IMR-90 (cell line): Measurements from ENCODE around the gene NDRG4. TPM values are rescaled to one million over a fixed set of nuclear protein-coding genes. Genes with fewer than 3 reads are reported as not detected.

Experiments
- ATAC-seq: fragments of 200-7000 bp; cut with Tn5 transposase; 2 replicates; pipeline ENCODE4 v1.9.1; 2020; ENCODE audit warnings: low read depth, mild to moderate bottlenecking, moderate library complexity
- BruUV-seq: library from RNA; stranded (reverse); fragments of 400-500 nt; replicated peaks from 2 replicates; lab custom pipeline; 2021; lab: Mats Ljungman, UMichigan
- CTCF ChIA-PET: fragments of 300-600 bp; formaldehyde crosslinking; extraction: SDS; loops from one replicate; lab custom pipeline; 2021; ENCODE audit warnings: antibody characterized with exemption; lab: Yijun Ruan, JAX
- POLR2A ChIA-PET: fragments of 300-600 bp; sonication (Branson Sonifier 250); formaldehyde crosslinking; loops from one replicate; lab custom pipeline; 2022; ENCODE audit warnings: antibody characterized with exemption; ENCODE audit not compliant: unreplicated experiment; lab: Charles Lee
- DNase-seq: peaks from one replicate; pipeline ENCODE4 v3.0.0; 2013
- H2AFZ ChIP-seq: replicated peaks from 2 replicates; pipeline ENCODE3; 2013; ENCODE audit warnings: low read length, mild to moderate bottlenecking; ENCODE audit not compliant: poor library complexity
- H2AK5ac ChIP-seq: 2 replicates; pipeline ENCODE4 v1.6.1; 2013; ENCODE audit warnings: low read depth, low read length, inconsistent platforms
- H2AK9ac ChIP-seq: replicated peaks from 2 replicates; pipeline ENCODE3; 2013; ENCODE audit warnings: mild to moderate bottlenecking, low read depth, low read length, moderate library complexity; ENCODE audit not compliant: poor library complexity
- H2BK120ac ChIP-seq: 2 replicates; pipeline ENCODE4 v1.6.1; 2013; ENCODE audit warnings: low read depth, low read length, inconsistent platforms
- H2BK15ac ChIP-seq: 3 replicates; pipeline ENCODE4 v1.6.1; 2013; ENCODE audit warnings: low read depth, low read length, inconsistent platforms
- H2BK20ac ChIP-seq: 2 replicates; pipeline ENCODE4 v1.6.1; 2013; ENCODE audit warnings: low read depth, mild to moderate bottlenecking, inconsistent platforms, low read length, moderate library complexity
- H2BK5ac ChIP-seq: 2 replicates; pipeline ENCODE4 v1.6.1; 2013; ENCODE audit warnings: mild to moderate bottlenecking, low read depth, low read length, inconsistent platforms; ENCODE audit not compliant: poor library complexity, severe bottlenecking
- H3K14ac ChIP-seq: replicated peaks from 2 replicates; pipeline ENCODE4 v1.6.1; 2013; ENCODE audit warnings: low read depth, low read length, inconsistent platforms
- H3K18ac ChIP-seq: 2 replicates; pipeline ENCODE4 v1.6.1; 2013; ENCODE audit warnings: low read depth, low read length, control low read depth
- H3K23ac ChIP-seq: 2 replicates; pipeline ENCODE4 v1.6.1; 2013; ENCODE audit warnings: low read depth, low read length, inconsistent platforms
- H3K27ac ChIP-seq: 2 replicates; pipeline ENCODE4 v1.5.1; 2013; ENCODE audit warnings: mild to moderate bottlenecking, control low read depth, low read length; ENCODE audit not compliant: insufficient read depth
- H3K27me3 ChIP-seq: 2 replicates; pipeline ENCODE4 v1.6.1; 2013; ENCODE audit warnings: low read length; ENCODE audit not compliant: control insufficient read depth, insufficient read depth
- H3K36me3 ChIP-seq: 2 replicates; pipeline ENCODE4 v1.6.1; 2013; ENCODE audit warnings: low read length, mixed read lengths; ENCODE audit not compliant: control insufficient read depth, insufficient read depth
- H3K4ac ChIP-seq: 2 replicates; pipeline ENCODE4 v1.6.1; 2013; ENCODE audit warnings: low read depth, low read length, inconsistent platforms
- H3K4me1 ChIP-seq: 2 replicates; pipeline ENCODE4 v1.6.1; 2013; ENCODE audit warnings: low read length, mixed read lengths; ENCODE audit not compliant: control insufficient read depth, insufficient read depth
- H3K4me2 ChIP-seq: 2 replicates; pipeline ENCODE4 v1.6.1; 2013; ENCODE audit warnings: low read depth, mild to moderate bottlenecking, control low read depth, low read length, moderate library complexity
- H3K4me3 ChIP-seq: 2 replicates; pipeline ENCODE4 v1.5.1; 2013; ENCODE audit warnings: low read depth, mild to moderate bottlenecking, control low read depth, low read length, moderate library complexity; ENCODE audit not compliant: insufficient read depth
- H3K56ac ChIP-seq: 2 replicates; pipeline ENCODE4 v1.6.1; 2013; ENCODE audit warnings: low read length, inconsistent platforms; ENCODE audit not compliant: insufficient read depth; ENCODE audit errors: extremely low read depth
- H3K79me1 ChIP-seq, 2 experiments: 2 replicates each; pipeline ENCODE4 v1.6.1; 2013; ENCODE audit warnings: low read length in 2 of 2, inconsistent platforms in 1 of 2, low read depth in 1 of 2
- H3K9ac ChIP-seq: 2 replicates; pipeline ENCODE4 v1.6.1; 2013; ENCODE audit warnings: low read depth, low read length, control low read depth
- H3K9me1 ChIP-seq: 2 replicates; pipeline ENCODE4 v1.6.1; 2013; ENCODE audit warnings: low read length, inconsistent platforms; ENCODE audit not compliant: insufficient read depth
- H3K9me3 ChIP-seq: 2 replicates; pipeline ENCODE4 v1.6.1; 2013; ENCODE audit warnings: low read length; ENCODE audit not compliant: control insufficient read depth, insufficient read depth
- H4K20me1 ChIP-seq: 2 replicates; pipeline ENCODE4 v1.6.1; 2013; ENCODE audit warnings: low read length, inconsistent platforms; ENCODE audit not compliant: insufficient read depth
- H4K5ac ChIP-seq: 2 replicates; pipeline ENCODE4 v1.6.1; 2013; ENCODE audit warnings: mild to moderate bottlenecking, low read depth, low read length, control low read depth
- H4K8ac ChIP-seq, 2 experiments: 2 replicates each; pipeline ENCODE4 v1.6.1; 2013; ENCODE audit warnings: low read depth in 2 of 2, low read length in 2 of 2, control low read depth in 1 of 2, inconsistent platforms in 1 of 2
- H4K91ac ChIP-seq: 2 replicates; pipeline ENCODE4 v1.6.1; 2013; ENCODE audit warnings: low read depth, low read length, inconsistent platforms; ENCODE audit not compliant: insufficient read depth
- BHLHE40 ChIP-seq: fragments of 150-350 bp; IDR thresholded peaks from 2 replicates; pipeline ENCODE4 v1.6.1; 2016; ENCODE audit warnings: mild to moderate bottlenecking, low read depth, low read length
- CHD1 ChIP-seq: IDR thresholded peaks from 2 replicates; pipeline ENCODE4 v1.6.1; 2012; ENCODE audit warnings: low read depth, low read length, improper control_type of control experiment
- MAFK ChIP-seq: IDR thresholded peaks from 2 replicates; pipeline ENCODE4 v1.6.1; 2012; ENCODE audit warnings: low read depth, low read length, improper control_type of control experiment
- MAZ ChIP-seq: IDR thresholded peaks from 2 replicates; pipeline ENCODE4 v1.6.1; 2012; ENCODE audit warnings: low read depth, mild to moderate bottlenecking, low read length, improper control_type of control experiment, moderate library complexity, borderline replicate concordance
- MXI1 ChIP-seq: IDR thresholded peaks from 2 replicates; pipeline ENCODE4 v1.6.1; 2012; ENCODE audit warnings: low read depth, mild to moderate bottlenecking, low read length, moderate library complexity, borderline replicate concordance
- RAD21 ChIP-seq: IDR thresholded peaks from 2 replicates; pipeline ENCODE4 v1.6.1; 2012; ENCODE audit warnings: low read length, improper control_type of control experiment
- RCOR1 ChIP-seq: IDR thresholded peaks from 2 replicates; pipeline ENCODE4 v1.6.1; 2012; ENCODE audit warnings: mild to moderate bottlenecking, low read length, improper control_type of control experiment; ENCODE audit not compliant: insufficient replicate concordance
- RFX5 ChIP-seq: IDR thresholded peaks from 2 replicates; pipeline ENCODE4 v1.8.0; 2012; ENCODE audit warnings: low read depth, mild to moderate bottlenecking, low read length, moderate library complexity
- SMC3 ChIP-seq: fragments of 150-350 bp; IDR thresholded peaks from 2 replicates; pipeline ENCODE4 v1.6.1; 2016; ENCODE audit warnings: low read depth, mild to moderate bottlenecking, antibody characterized with exemption, low read length, moderate library complexity
- WGBS, 2 experiments: methylation state at CpG; one replicate each; pipeline versions ENCODE4 v1.1.5 to v1.1.7; 2013; ENCODE audit warnings: missing lambda C conversion rate in 2 of 2; ENCODE audit not compliant: insufficient read length in 1 of 2; ENCODE audit errors: extremely low coverage in 2 of 2; 5-methylcytosine and 5-hydroxymethylcytosine counted together
- dilution Hi-C: fragments of 300-500 bp; cut with HindIII; formaldehyde crosslinking; loops from one replicate; pipeline ENCODE4 v1.14.3; 2018; ENCODE audit warnings: low sequenced_read_pairs; ENCODE audit not compliant: unreplicated experiment
- in situ Hi-C: fragments of 300-500 bp; cut with MboI; formaldehyde crosslinking; loops from 3 replicates; pipeline ENCODE4 v1.14.3; 2019; ENCODE audit warnings: low sequenced_read_pairs, inconsistent platforms, mixed read lengths
- intact Hi-C: fragments of 100-400 bp; cut with micrococcal nuclease; formaldehyde crosslinking; loops from 2 replicates; pipeline ENCODE4 v1.10.0; 2022
- polyA plus RNA-seq, 3 experiments: library from polyadenylated mRNA; depleted of rRNA; stranded (reverse); fragments of >200 nt; gene quantifications; 2 replicates each; pipeline ENCODE4 v1.2.3, GENCODE V29; 2012; ENCODE audit warnings: low replicate concordance in 1 of 3
- total RNA-seq: library from RNA; depleted of rRNA; stranded (reverse); fragments of >200 nt; gene quantifications from 2 replicates; pipeline ENCODE4 v1.2.3, GENCODE V29; 2012
- TF ChIP-seq, protein P1 (sequence below): conservative IDR thresholded peaks from 2 replicates; pipeline ENCODE4 v1.5.1; 2012; ENCODE audit warnings: mild to moderate bottlenecking, low read depth, low read length, improper control_type of control experiment
- TF ChIP-seq, protein P2 (sequence below): fragments of 150-350 bp; IDR thresholded peaks from 2 replicates; pipeline ENCODE4 v1.6.1; 2016; ENCODE audit warnings: low read depth, mild to moderate bottlenecking, low read length, moderate library complexity, borderline replicate concordance
- TF ChIP-seq, protein P3 (sequence below): fragments of 150-350 bp; IDR thresholded peaks from 2 replicates; pipeline ENCODE4 v1.6.1; 2017; ENCODE audit warnings: mild to moderate bottlenecking, antibody characterized with exemption, low read length, low read depth

NDRG4 gene
- total and polyA plus RNA-seq, 2 of the 4 experiments (the other 2 are of a cell fraction): 10.9 to 23.5 TPM

DNA sequence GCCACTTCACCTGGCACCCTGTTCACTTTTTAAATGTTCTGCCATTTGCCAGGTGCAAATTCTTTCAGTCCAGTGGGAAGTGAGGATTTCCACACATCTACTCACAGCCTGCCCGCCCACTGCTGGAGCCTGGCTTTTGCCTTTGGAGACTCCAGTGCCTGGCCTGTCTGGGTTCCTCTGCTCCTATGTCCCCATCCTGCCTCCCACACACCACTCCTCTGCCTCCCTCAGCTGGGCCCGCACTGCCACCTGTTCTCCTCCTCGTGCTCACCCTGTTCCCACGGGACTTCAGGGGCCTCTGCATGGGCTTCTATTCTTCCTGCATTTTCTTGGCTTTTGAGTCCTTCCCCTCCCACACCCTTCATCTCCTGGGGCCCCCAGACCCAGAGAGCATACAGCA lies 7.9 kb upstream of the NDRG4 start:
- no peak overlapping the region for H3K9ac ChIP-seq
- H2AFZ ChIP-seq: no peak overlapping the region
- H2AK5ac ChIP-seq: no peak overlapping the region
- WGBS, 2 experiments: 83% methylated on average over 1 of the region's 4 CpGs; no CpG with 5 or more reads in 1 of the 2 experiments
- no peaks in the 10 kb centered on the region for H3K9me3 ChIP-seq
- H4K91ac ChIP-seq: no peak overlapping the region
- H3K4me2 ChIP-seq: no peak overlapping the region
- H4K8ac ChIP-seq: no peak overlapping the region
- ATAC-seq (no peak), DNase-seq (no peak)
- in situ Hi-C loops: loop anchor here (5.0 kb wide), 1 partner anchor 160 kb away; no protein-coding TSS in a partner anchor
- no peak overlapping the region for H3K18ac ChIP-seq
- no peaks in the 10 kb centered on the region for H4K20me1 ChIP-seq
- no peak overlapping the region for H3K4me3 ChIP-seq
- H2BK5ac ChIP-seq: no peak overlapping the region
- H3K23ac ChIP-seq: no peak overlapping the region
- H3K14ac ChIP-seq: no peak overlapping the region
- H3K36me3 ChIP-seq: no peaks in the 10 kb centered on the region
- no peak overlapping the region for H2AK9ac ChIP-seq
- no peak overlapping the region for H2BK20ac ChIP-seq
- ChIA-PET CTCF (interaction anchor here (1.2 kb wide), 1 partner anchor 155 kb away, joined by 5 read pairs; no protein-coding TSS in a partner anchor), POLR2A (no interaction called here)
- H3K4me1 ChIP-seq: peaks cover 7% of the 10 kb centered on the region; the same call in 1 of the 2 replicates
- no peak overlapping the region for H3K27ac ChIP-seq
- intact Hi-C loops: no loop called here
- H2BK120ac ChIP-seq: no peak overlapping the region
- BruUV-seq: no TSS peak
- TF ChIP-seq, protein P1, sequence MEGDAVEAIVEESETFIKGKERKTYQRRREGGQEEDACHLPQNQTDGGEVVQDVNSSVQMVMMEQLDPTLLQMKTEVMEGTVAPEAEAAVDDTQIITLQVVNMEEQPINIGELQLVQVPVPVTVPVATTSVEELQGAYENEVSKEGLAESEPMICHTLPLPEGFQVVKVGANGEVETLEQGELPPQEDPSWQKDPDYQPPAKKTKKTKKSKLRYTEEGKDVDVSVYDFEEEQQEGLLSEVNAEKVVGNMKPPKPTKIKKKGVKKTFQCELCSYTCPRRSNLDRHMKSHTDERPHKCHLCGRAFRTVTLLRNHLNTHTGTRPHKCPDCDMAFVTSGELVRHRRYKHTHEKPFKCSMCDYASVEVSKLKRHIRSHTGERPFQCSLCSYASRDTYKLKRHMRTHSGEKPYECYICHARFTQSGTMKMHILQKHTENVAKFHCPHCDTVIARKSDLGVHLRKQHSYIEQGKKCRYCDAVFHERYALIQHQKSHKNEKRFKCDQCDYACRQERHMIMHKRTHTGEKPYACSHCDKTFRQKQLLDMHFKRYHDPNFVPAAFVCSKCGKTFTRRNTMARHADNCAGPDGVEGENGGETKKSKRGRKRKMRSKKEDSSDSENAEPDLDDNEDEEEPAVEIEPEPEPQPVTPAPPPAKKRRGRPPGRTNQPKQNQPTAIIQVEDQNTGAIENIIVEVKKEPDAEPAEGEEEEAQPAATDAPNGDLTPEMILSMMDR: no peak
- no peak for TF ChIP-seq SMC3
- TF ChIP-seq RAD21: no peak
- TF ChIP-seq, protein P2, sequence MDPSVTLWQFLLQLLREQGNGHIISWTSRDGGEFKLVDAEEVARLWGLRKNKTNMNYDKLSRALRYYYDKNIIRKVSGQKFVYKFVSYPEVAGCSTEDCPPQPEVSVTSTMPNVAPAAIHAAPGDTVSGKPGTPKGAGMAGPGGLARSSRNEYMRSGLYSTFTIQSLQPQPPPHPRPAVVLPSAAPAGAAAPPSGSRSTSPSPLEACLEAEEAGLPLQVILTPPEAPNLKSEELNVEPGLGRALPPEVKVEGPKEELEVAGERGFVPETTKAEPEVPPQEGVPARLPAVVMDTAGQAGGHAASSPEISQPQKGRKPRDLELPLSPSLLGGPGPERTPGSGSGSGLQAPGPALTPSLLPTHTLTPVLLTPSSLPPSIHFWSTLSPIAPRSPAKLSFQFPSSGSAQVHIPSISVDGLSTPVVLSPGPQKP: no peak
- TF ChIP-seq RCOR1: no peak
- TF ChIP-seq MAZ: no peak
- no peak for TF ChIP-seq BHLHE40
- TF ChIP-seq MXI1: no peak
- TF ChIP-seq RFX5: no peak
- TF ChIP-seq MAFK: no peak
- no peak for TF ChIP-seq CHD1
- TF ChIP-seq, protein P3, sequence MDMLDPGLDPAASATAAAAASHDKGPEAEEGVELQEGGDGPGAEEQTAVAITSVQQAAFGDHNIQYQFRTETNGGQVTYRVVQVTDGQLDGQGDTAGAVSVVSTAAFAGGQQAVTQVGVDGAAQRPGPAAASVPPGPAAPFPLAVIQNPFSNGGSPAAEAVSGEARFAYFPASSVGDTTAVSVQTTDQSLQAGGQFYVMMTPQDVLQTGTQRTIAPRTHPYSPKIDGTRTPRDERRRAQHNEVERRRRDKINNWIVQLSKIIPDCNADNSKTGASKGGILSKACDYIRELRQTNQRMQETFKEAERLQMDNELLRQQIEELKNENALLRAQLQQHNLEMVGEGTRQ: no peak
- no peaks in the 10 kb centered on the region for H3K79me1 ChIP-seq
- no peak overlapping the region for H3K56ac ChIP-seq
- dilution Hi-C loops: no loop called here
- no peak overlapping the region for H4K5ac ChIP-seq
- no peaks in the 10 kb centered on the region; the same call in 1 of the 2 replicates for H3K9me1 ChIP-seq
- H3K27me3 ChIP-seq: peaks cover 10% of the 10 kb centered on the region
- no peak overlapping the region for H2BK15ac ChIP-seq
- no peak overlapping the region for H3K4ac ChIP-seq
